OCI-LY1 (cell line): ENCODE data around the gene ARF3.

Experiments used
- EZH2 ChIP-seq: fragments of 200-600 bp; sonication (generic), shearing (Covaris generic); IDR thresholded peaks from 2 replicates; pipeline ENCODE4 v1.8.0; 2017; ENCODE audit warnings: borderline replicate concordance, mixed run types, mild to moderate bottlenecking, antibody characterized with exemption, low read length, moderate library complexity, mixed read lengths
- TF ChIP-seq, protein P1 (sequence below): fragments of 200-600 bp; sonication (generic), shearing (Covaris generic); IDR thresholded peaks from 2 replicates; pipeline ENCODE4 v1.5.1; 2017; ENCODE audit warnings: mild to moderate bottlenecking, antibody characterized with exemption, low read length, moderate library complexity, mixed read lengths

GRCh38 chr12:48932878-48933277 is 24.4 kb downstream of the ARF3 start:
- TF ChIP-seq, protein P1, sequence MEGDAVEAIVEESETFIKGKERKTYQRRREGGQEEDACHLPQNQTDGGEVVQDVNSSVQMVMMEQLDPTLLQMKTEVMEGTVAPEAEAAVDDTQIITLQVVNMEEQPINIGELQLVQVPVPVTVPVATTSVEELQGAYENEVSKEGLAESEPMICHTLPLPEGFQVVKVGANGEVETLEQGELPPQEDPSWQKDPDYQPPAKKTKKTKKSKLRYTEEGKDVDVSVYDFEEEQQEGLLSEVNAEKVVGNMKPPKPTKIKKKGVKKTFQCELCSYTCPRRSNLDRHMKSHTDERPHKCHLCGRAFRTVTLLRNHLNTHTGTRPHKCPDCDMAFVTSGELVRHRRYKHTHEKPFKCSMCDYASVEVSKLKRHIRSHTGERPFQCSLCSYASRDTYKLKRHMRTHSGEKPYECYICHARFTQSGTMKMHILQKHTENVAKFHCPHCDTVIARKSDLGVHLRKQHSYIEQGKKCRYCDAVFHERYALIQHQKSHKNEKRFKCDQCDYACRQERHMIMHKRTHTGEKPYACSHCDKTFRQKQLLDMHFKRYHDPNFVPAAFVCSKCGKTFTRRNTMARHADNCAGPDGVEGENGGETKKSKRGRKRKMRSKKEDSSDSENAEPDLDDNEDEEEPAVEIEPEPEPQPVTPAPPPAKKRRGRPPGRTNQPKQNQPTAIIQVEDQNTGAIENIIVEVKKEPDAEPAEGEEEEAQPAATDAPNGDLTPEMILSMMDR: no peak
- no peak for TF ChIP-seq EZH2
